HepG2 (cell line): ENCODE data around the gene PPP2R5D. TPM values are rescaled to one million over a fixed set of nuclear protein-coding genes. Genes with fewer than 3 reads are reported as not detected.

ENCODE experiments used
- ATAC-seq: fragments of 200-7000 bp; cut with Tn5 transposase; 3 replicates; pipeline ENCODE4 v1.9.1; 2020; ENCODE audit warnings: mild to moderate bottlenecking, moderate library complexity
- BruUV-seq: library from RNA; stranded (reverse); fragments of 400-500 nt; replicated peaks from 2 replicates; lab custom pipeline; 2021; lab: Mats Ljungman, UMichigan
- CTCF ChIA-PET: fragments of 300-600 bp; formaldehyde crosslinking; extraction: SDS; loops from one replicate; lab custom pipeline; 2021; ENCODE audit warnings: low total read pairs, inconsistent platforms, low intra/inter-chr PET ratio; lab: Yijun Ruan, JAX
- POLR2A ChIA-PET: fragments of 350-600 bp; sonication (Branson Sonifier 250); formaldehyde crosslinking; loops from one replicate; lab custom pipeline; 2020; ENCODE audit warnings: antibody characterized with exemption, inconsistent platforms; lab: Yijun Ruan, JAX
- DNase-seq: peaks from one replicate; pipeline ENCODE4 v3.0.0-alpha.2; 2015; ENCODE audit warnings: low spot score
- FAIRE-seq: peaks from 3 replicates; lab custom pipeline; 2011; peaks lifted over from hg19 to GRCh38; lab: Jason Lieb, UNC
- H2AFZ ChIP-seq: one replicate; pipeline ENCODE4 v1.6.1; 2011; ENCODE audit warnings: low read length, inconsistent platforms
- H3K27ac ChIP-seq: fragments of 300-600 bp; 3 replicates; pipeline ENCODE4 v1.8.0; 2011; ENCODE audit warnings: mixed run types, mild to moderate bottlenecking, mixed read lengths, low read length, inconsistent platforms; ENCODE audit not compliant: insufficient read depth; ENCODE audit errors: extremely low read length
- H3K27me3 ChIP-seq, 2 experiments: fragments of 200-600 bp in 1 of 2; 2 replicates in 1 of 2; 3 replicates in 1 of 2; pipeline versions ENCODE4 v1.6.0 to v1.8.0; 2011; ENCODE audit warnings: low read length in 2 of 2, mild to moderate bottlenecking in 2 of 2, moderate library complexity in 2 of 2, inconsistent platforms in 1 of 2; ENCODE audit not compliant: insufficient read depth in 2 of 2, control insufficient read depth in 1 of 2
- H3K36me3 ChIP-seq, 2 experiments: fragments of 200-600 bp in 1 of 2; replicated peaks in 1 of 2; 2 replicates in 1 of 2; 3 replicates in 1 of 2; pipeline versions ENCODE4 v1.5.1 to v1.8.0; 2011; ENCODE audit warnings: low read length in 2 of 2, inconsistent platforms in 1 of 2; ENCODE audit not compliant: insufficient read depth in 2 of 2, control insufficient read depth in 1 of 2
- H3K4me1 ChIP-seq: 2 replicates; pipeline ENCODE4 v1.5.1; 2012; ENCODE audit warnings: low read length, inconsistent platforms; ENCODE audit not compliant: insufficient read depth
- H3K4me2 ChIP-seq: 2 replicates; pipeline ENCODE4 v1.6.0; 2011; ENCODE audit warnings: low read depth, low read length, inconsistent platforms
- H3K4me3 ChIP-seq, 3 experiments: fragments of 200-600 bp in 1 of 3; sonication (generic), shearing (Covaris generic) in 1 of 3; replicated peaks in 1 of 3; 2 replicates each; pipeline ENCODE4 v1.5.1; 2011 to 2016; ENCODE audit warnings: low read length in 3 of 3, inconsistent platforms in 2 of 3, low read depth in 2 of 3, mild to moderate bottlenecking in 2 of 3, control low read depth in 1 of 3, mixed read lengths in 1 of 3; ENCODE audit not compliant: insufficient read depth in 1 of 3
- H3K79me2 ChIP-seq: one replicate; pipeline ENCODE4 v1.6.1; 2011; ENCODE audit warnings: low read length, inconsistent platforms; ENCODE audit not compliant: insufficient read depth
- H3K9ac ChIP-seq: 2 replicates; pipeline ENCODE4 v1.6.0; 2011; ENCODE audit warnings: mild to moderate bottlenecking, low read depth, low read length, inconsistent platforms; ENCODE audit not compliant: insufficient read depth
- H3K9me3 ChIP-seq: 2 replicates; pipeline ENCODE4 v1.5.1; 2012; ENCODE audit warnings: mild to moderate bottlenecking, low read length
- H4K20me1 ChIP-seq: 2 replicates; pipeline ENCODE4 v1.6.0; 2011; ENCODE audit warnings: inconsistent platforms, mild to moderate bottlenecking, low read length, moderate library complexity; ENCODE audit not compliant: insufficient read depth
- ATF7-NPFF ChIP-seq: sonication (generic); formaldehyde crosslinking; IDR thresholded peaks from 2 replicates; pipeline ENCODE4 v1.8.1; 2023; ENCODE audit warnings: mild to moderate bottlenecking, low read depth, missing genetic modification reagents, moderate library complexity
- BCL3 ChIP-seq: sonication (generic); formaldehyde crosslinking; IDR thresholded peaks from 2 replicates; pipeline ENCODE4 v1.5.1; 2020; ENCODE audit warnings: mild to moderate bottlenecking, missing genetic modification reagents, moderate library complexity
- HNRNPH1 ChIP-seq: fragments of 200-400 bp; formaldehyde crosslinking; optimal IDR thresholded peaks from 2 replicates; pipeline ENCODE3; 2017; ENCODE audit warnings: mild to moderate bottlenecking, low read depth, low read length
- HOXD1 ChIP-seq: sonication (generic); formaldehyde crosslinking; IDR thresholded peaks from 2 replicates; pipeline ENCODE4 v1.5.0; 2020; ENCODE audit warnings: missing genetic modification reagents
- POLR2A ChIP-seq, 2 experiments: IDR thresholded peaks; 2 replicates each; pipeline ENCODE4 v1.6.1; 2011; ENCODE audit warnings: low read depth in 2 of 2, low read length in 2 of 2, mild to moderate bottlenecking in 1 of 2, moderate library complexity in 1 of 2; ENCODE audit not compliant: insufficient read depth in 1 of 2
- RNF219 ChIP-seq: sonication (generic); formaldehyde crosslinking; IDR thresholded peaks from 2 replicates; pipeline ENCODE4 v1.5.0; 2020; ENCODE audit warnings: mild to moderate bottlenecking, missing genetic modification reagents
- RORA ChIP-seq: sonication (generic); formaldehyde crosslinking; IDR thresholded peaks from 2 replicates; pipeline ENCODE4 v1.5.0; 2020; ENCODE audit warnings: mild to moderate bottlenecking, missing genetic modification reagents, moderate library complexity
- SMC3 ChIP-seq: IDR thresholded peaks from 2 replicates; pipeline ENCODE4 v1.6.1; 2011; ENCODE audit warnings: low read length, improper control_type of control experiment
- ZBTB20 ChIP-seq: sonication (generic); formaldehyde crosslinking; IDR thresholded peaks from 2 replicates; pipeline ENCODE4 v1.8.1; 2023; ENCODE audit warnings: missing genetic modification reagents, low read depth, mild to moderate bottlenecking, borderline replicate concordance
- ZBTB8A ChIP-seq: sonication (generic); formaldehyde crosslinking; IDR thresholded peaks from 2 replicates; pipeline ENCODE4 v1.4.0; 2020; ENCODE audit warnings: mild to moderate bottlenecking, low read depth, missing genetic modification reagents, borderline replicate concordance
- ZNF225 ChIP-seq: sonication (generic); formaldehyde crosslinking; IDR thresholded peaks from 2 replicates; pipeline ENCODE4 v1.4.0; 2020; ENCODE audit warnings: mild to moderate bottlenecking, missing genetic modification reagents
- ZNF292 ChIP-seq: sonication (generic); formaldehyde crosslinking; IDR thresholded peaks from 2 replicates; pipeline ENCODE4 v1.8.1; 2022; ENCODE audit warnings: mild to moderate bottlenecking, low read depth, missing genetic modification reagents, borderline replicate concordance
- ZNF530 ChIP-seq: sonication (generic); formaldehyde crosslinking; IDR thresholded peaks from 2 replicates; pipeline ENCODE4 v1.5.0; 2020; ENCODE audit warnings: low read depth, mild to moderate bottlenecking, missing genetic modification reagents
- ZNF552 ChIP-seq: sonication (generic); formaldehyde crosslinking; IDR thresholded peaks from 2 replicates; pipeline ENCODE4 v1.9.0; 2022; ENCODE audit warnings: missing genetic modification reagents, mild to moderate bottlenecking, borderline replicate concordance
- ZNF883 ChIP-seq: sonication (generic); formaldehyde crosslinking; IDR thresholded peaks from 2 replicates; pipeline ENCODE4 v1.5.1; 2020; ENCODE audit warnings: mild to moderate bottlenecking, missing genetic modification reagents; ENCODE audit errors: not compliant biosample characterization
- WGBS: methylation state at CpG from one replicate; pipeline ENCODE4 v1.1.6; 2017; ENCODE audit warnings: low lambda C conversion rate; 5-methylcytosine and 5-hydroxymethylcytosine counted together
- in situ Hi-C: cut with HindIII; loops from 2 replicates; pipeline ENCODE4 v1.10.0; 2017; ENCODE audit warnings: low pct_unique_long_range_greater_than_20kb; ENCODE audit not compliant: extremely low pct_ligation_motif_present
- intact Hi-C: fragments of 100-400 bp; cut with micrococcal nuclease; formaldehyde crosslinking; loops from one replicate; pipeline ENCODE4 v1.10.0; 2022; ENCODE audit not compliant: unreplicated experiment
- polyA plus RNA-seq, 8 experiments: library from polyadenylated mRNA; depleted of rRNA in 3 of 8; stranded (reverse) in 7 of 8; unstranded in 1 of 8; fragments of >200 nt; fragmentation: Illumina TruSeq in 4 of 8; extraction: Trizol in 4 of 8; gene quantifications; 2 replicates each; pipeline versions ENCODE4 v1.2.1 to v1.2.3, GENCODE V29; 2011 to 2016; ENCODE audit warnings: low read depth in 4 of 8, missing spikeins in 1 of 8, mixed read lengths in 1 of 8; ENCODE audit not compliant: insufficient read depth in 1 of 8
- total RNA-seq, 5 experiments: library from RNA; depleted of rRNA; stranded (reverse); fragments of >200 nt; fragmentation: Illumina TruSeq; extraction: Trizol; gene quantifications; 2 replicates each; pipeline ENCODE4 v1.2.3, GENCODE V29; 2016; ENCODE audit warnings: low read depth in 1 of 5

PPP2R5D gene
- total and polyA plus RNA-seq, 2 of the 13 experiments (the other 11 are each of a cell fraction or from before 2014, with no cell fraction given), result 53.7 to 60.4 TPM

- POLR2A ChIA-PET, result no interaction called here
- intact Hi-C loops, result no loop called here
- Histone ChIP-seq H3K27ac (no peak overlapping the region), H3K4me1 (no peaks in the 10 kb centered on the region), H3K4me2 (no peak overlapping the region), H3K4me3 (no peak overlapping the region), H3K9ac (no peak overlapping the region), H3K36me3 (peaks cover 11 to 30% of the 10 kb centered on the region in 2 experiments), H3K9me3 (no peaks in the 10 kb centered on the region), H2AFZ (no peak overlapping the region), H4K20me1 (no peaks in the 10 kb centered on the region), H3K27me3 (no peaks in the 10 kb centered on the region), H3K79me2 (peaks cover 2% of the 10 kb centered on the region)
- DNase-seq (no peak), ATAC-seq (no peak), FAIRE-seq (no peak)
- WGBS, result 98% methylated on average over 2 of the region's 2 CpGs
- CTCF ChIA-PET, result no interaction called here
- BruUV-seq, result no TSS peak
- in situ Hi-C loops, result no loop called here
- TF ChIP-seq POLR2A (IDR thresholded peaks at IDR 0.05; ENCODE audit: insufficient read depth in 1 of 2, low read depth in 2 of 2, low read length in 2 of 2) (no peak), ATF7-NPFF (CRISPR knock-in tag) (no peak), ZBTB20 (CRISPR knock-in tag) (no peak), ZNF530 (CRISPR knock-in tag) (no peak), HOXD1 (CRISPR knock-in tag) (no peak), ZNF552 (no peak), ZBTB8A (no peak), SMC3 (no peak), ZNF883 (CRISPR knock-in tag) (no peak), RORA (CRISPR knock-in tag) (no peak), BCL3 (CRISPR knock-in tag) (no peak), ZNF225 (no peak), ZNF292 (no peak), HNRNPH1 (no peak), RNF219 (no peak)
These were observed 9.1 kb downstream of the PPP2R5D start for GRCh38 chr6:42993445-42993844.
